ENCODE measurements around the gene CDK19. TPM values are rescaled to one million over a fixed set of nuclear protein-coding genes. Genes with fewer than 3 reads are reported as not detected.

CDK19 gene
- total and polyA plus RNA-seq, 10 of the 15 experiments (the other 5 are each of a cell fraction or from before 2014, with no cell fraction given): 4.6 to 21.4 (median 12.4) TPM

GRCh38 chr6:110778333-110778732 is 36.9 kb downstream of the CDK19 start:
- no peaks in the 10 kb centered on the region for H3K9me3 ChIP-seq (replicated peaks; ENCODE audit: control insufficient read depth, insufficient read depth, low read length)
- no peaks in the 10 kb centered on the region for H3K27me3 ChIP-seq (replicated peaks in 1 of 2; ENCODE audit: control insufficient read depth in 2 of 2, insufficient read depth in 2 of 2, low read length in 1 of 2)
- no peak overlapping the region for H2AFZ ChIP-seq (ENCODE audit: control insufficient read depth, low read depth, low read length)
- in situ Hi-C loops (cut with MboI) (no loop called here), intact Hi-C loops (cut with micrococcal nuclease; ENCODE audit: unreplicated experiment) (no loop called here)
- FAIRE-seq (peak; percentile 23), ATAC-seq (peak; percentile 73), DNase-seq (ENCODE audit: low read depth, low spot score) (no peak)
- TF ChIP-seq RUNX3 (IDR thresholded peaks at IDR 0.05; ENCODE audit: low read length): 0 out of 2 replicates have a peak, but pooled peaks have one; percentile 12
- TF ChIP-seq SIX5 (IDR thresholded peaks at IDR 0.05; ENCODE audit: low read depth, low read length, severe bottlenecking): no peak
- TF ChIP-seq, protein P1, sequence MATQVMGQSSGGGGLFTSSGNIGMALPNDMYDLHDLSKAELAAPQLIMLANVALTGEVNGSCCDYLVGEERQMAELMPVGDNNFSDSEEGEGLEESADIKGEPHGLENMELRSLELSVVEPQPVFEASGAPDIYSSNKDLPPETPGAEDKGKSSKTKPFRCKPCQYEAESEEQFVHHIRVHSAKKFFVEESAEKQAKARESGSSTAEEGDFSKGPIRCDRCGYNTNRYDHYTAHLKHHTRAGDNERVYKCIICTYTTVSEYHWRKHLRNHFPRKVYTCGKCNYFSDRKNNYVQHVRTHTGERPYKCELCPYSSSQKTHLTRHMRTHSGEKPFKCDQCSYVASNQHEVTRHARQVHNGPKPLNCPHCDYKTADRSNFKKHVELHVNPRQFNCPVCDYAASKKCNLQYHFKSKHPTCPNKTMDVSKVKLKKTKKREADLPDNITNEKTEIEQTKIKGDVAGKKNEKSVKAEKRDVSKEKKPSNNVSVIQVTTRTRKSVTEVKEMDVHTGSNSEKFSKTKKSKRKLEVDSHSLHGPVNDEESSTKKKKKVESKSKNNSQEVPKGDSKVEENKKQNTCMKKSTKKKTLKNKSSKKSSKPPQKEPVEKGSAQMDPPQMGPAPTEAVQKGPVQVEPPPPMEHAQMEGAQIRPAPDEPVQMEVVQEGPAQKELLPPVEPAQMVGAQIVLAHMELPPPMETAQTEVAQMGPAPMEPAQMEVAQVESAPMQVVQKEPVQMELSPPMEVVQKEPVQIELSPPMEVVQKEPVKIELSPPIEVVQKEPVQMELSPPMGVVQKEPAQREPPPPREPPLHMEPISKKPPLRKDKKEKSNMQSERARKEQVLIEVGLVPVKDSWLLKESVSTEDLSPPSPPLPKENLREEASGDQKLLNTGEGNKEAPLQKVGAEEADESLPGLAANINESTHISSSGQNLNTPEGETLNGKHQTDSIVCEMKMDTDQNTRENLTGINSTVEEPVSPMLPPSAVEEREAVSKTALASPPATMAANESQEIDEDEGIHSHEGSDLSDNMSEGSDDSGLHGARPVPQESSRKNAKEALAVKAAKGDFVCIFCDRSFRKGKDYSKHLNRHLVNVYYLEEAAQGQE (IDR thresholded peaks at IDR 0.05; ENCODE audit: low read depth, low read length): no peak
- TF ChIP-seq GATAD2B (conservative IDR thresholded peaks at IDR 0.05; ENCODE audit: low read depth): no peak
- TF ChIP-seq, protein P2, sequence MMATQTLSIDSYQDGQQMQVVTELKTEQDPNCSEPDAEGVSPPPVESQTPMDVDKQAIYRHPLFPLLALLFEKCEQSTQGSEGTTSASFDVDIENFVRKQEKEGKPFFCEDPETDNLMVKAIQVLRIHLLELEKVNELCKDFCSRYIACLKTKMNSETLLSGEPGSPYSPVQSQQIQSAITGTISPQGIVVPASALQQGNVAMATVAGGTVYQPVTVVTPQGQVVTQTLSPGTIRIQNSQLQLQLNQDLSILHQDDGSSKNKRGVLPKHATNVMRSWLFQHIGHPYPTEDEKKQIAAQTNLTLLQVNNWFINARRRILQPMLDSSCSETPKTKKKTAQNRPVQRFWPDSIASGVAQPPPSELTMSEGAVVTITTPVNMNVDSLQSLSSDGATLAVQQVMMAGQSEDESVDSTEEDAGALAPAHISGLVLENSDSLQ (IDR thresholded peaks at IDR 0.05): no peak
- TF ChIP-seq BRCA1 (IDR thresholded peaks at IDR 0.05; ENCODE audit: low read depth, low read length): no peak
- TF ChIP-seq, protein P3, sequence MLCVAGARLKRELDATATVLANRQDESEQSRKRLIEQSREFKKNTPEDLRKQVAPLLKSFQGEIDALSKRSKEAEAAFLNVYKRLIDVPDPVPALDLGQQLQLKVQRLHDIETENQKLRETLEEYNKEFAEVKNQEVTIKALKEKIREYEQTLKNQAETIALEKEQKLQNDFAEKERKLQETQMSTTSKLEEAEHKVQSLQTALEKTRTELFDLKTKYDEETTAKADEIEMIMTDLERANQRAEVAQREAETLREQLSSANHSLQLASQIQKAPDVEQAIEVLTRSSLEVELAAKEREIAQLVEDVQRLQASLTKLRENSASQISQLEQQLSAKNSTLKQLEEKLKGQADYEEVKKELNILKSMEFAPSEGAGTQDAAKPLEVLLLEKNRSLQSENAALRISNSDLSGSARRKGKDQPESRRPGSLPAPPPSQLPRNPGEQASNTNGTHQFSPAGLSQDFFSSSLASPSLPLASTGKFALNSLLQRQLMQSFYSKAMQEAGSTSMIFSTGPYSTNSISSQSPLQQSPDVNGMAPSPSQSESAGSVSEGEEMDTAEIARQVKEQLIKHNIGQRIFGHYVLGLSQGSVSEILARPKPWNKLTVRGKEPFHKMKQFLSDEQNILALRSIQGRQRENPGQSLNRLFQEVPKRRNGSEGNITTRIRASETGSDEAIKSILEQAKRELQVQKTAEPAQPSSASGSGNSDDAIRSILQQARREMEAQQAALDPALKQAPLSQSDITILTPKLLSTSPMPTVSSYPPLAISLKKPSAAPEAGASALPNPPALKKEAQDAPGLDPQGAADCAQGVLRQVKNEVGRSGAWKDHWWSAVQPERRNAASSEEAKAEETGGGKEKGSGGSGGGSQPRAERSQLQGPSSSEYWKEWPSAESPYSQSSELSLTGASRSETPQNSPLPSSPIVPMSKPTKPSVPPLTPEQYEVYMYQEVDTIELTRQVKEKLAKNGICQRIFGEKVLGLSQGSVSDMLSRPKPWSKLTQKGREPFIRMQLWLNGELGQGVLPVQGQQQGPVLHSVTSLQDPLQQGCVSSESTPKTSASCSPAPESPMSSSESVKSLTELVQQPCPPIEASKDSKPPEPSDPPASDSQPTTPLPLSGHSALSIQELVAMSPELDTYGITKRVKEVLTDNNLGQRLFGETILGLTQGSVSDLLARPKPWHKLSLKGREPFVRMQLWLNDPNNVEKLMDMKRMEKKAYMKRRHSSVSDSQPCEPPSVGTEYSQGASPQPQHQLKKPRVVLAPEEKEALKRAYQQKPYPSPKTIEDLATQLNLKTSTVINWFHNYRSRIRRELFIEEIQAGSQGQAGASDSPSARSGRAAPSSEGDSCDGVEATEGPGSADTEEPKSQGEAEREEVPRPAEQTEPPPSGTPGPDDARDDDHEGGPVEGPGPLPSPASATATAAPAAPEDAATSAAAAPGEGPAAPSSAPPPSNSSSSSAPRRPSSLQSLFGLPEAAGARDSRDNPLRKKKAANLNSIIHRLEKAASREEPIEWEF (IDR thresholded peaks at IDR 0.05; ENCODE audit: insufficient replicate concordance, low read depth, low read length): no peak
- TF ChIP-seq ATF7 (IDR thresholded peaks at IDR 0.05; ENCODE audit: low read depth): 0 out of 2 replicates have a peak, but pooled peaks have one; percentile 15
- TF ChIP-seq TCF3 (IDR thresholded peaks at IDR 0.05; ENCODE audit: borderline replicate concordance, insufficient read depth, low read depth, low read length): no peak
- TF ChIP-seq POLR2AphosphoS2 (IDR thresholded peaks at IDR 0.05; ENCODE audit: low read depth, low read length): no peak
- WGBS (ENCODE audit: insufficient coverage, insufficient replicate concordance, low lambda C conversion rate, missing lambda C conversion rate): 31% methylated on average over 1 of the region's 1 CpG
- ChIA-PET SMC1A (ENCODE audit: uncharacterized antibody, unreplicated experiment) (interaction anchor here (1.1 kb wide), 1 partner anchor 26 kb away, joined by 3 read pairs; no protein-coding TSS in a partner anchor), CTCF (no interaction called here), POLR2A (no interaction called here), RAD21 (ENCODE audit: unreplicated experiment) (no interaction called here)
- H3K4me2 ChIP-seq (ENCODE audit: control insufficient read depth, insufficient read depth): no peak overlapping the region
- H3K36me3 ChIP-seq (ENCODE audit: control insufficient read depth in 2 of 2, insufficient read depth in 2 of 2, low read length in 1 of 2): no peaks in the 10 kb centered on the region
- H4K20me1 ChIP-seq (ENCODE audit: control insufficient read depth, insufficient read depth): no peaks in the 10 kb centered on the region
- BruUV-seq (replicated peaks): no TSS peak
- H3K79me2 ChIP-seq (ENCODE audit: control insufficient read depth, insufficient read depth, low read length): no peaks in the 10 kb centered on the region; the same call in 1 of the 2 replicates
- no peak overlapping the region for H3K27ac ChIP-seq (ENCODE audit: control insufficient read depth, insufficient read depth)
- no peak overlapping the region for H3K4me3 ChIP-seq
- H3K9ac ChIP-seq (ENCODE audit: control insufficient read depth, insufficient read depth, low read length): no peak overlapping the region
- H3K4me1 ChIP-seq (ENCODE audit: control insufficient read depth, insufficient read depth, low read length): peaks cover 28% of the 10 kb centered on the region

Data from GM12878 (cell line).